NCI-H1105 (cell line): ENCODE data around the gene SMC1B.
A peak's percentile ranks its signal among the peaks of the same experiment; 100 is the strongest.
"Not testable (repeated sequence)": the region's sequence is repeated elsewhere in the genome, so short reads cannot be mapped to it uniquely, and the experiment has no call there.

Source experiments
- DNase-seq: peaks from one replicate; lab custom pipeline; 2025; lab: John Stamatoyannopoulos, UW

The SMC1B gene

GRCh38 chr22:45445031-45445710 is 31.8 kb upstream of the SMC1B start:
- DNase-seq, result no peak

GRCh38 chr22:45444168-45444567 is 30.8 kb upstream of the SMC1B start:
- no peak for DNase-seq

- no peak for DNase-seq
Observed at GRCh38 chr22:45442116-45442515, 28.7 kb upstream of the SMC1B start.

GRCh38 chr22:45441138-45441537 is 27.7 kb upstream of the SMC1B start:
- DNase-seq, result peak; percentile 1

- DNase-seq, result not testable (repeated sequence)
Observed at GRCh38 chr22:45440688-45441087, 27.3 kb upstream of the SMC1B start.

- DNase-seq, result no peak
Observed at GRCh38 chr22:45438336-45438735, 24.9 kb upstream of the SMC1B start.

- not testable (repeated sequence) for DNase-seq
Observed at GRCh38 chr22:45436871-45437517, 23.6 kb upstream of the SMC1B start.

GRCh38 chr22:45435544-45436139 is 22.2 kb upstream of the SMC1B start:
- peak; percentile 70 for DNase-seq

GRCh38 chr22:45434981-45435380 is 21.6 kb upstream of the SMC1B start:
- no peak for DNase-seq

- DNase-seq, result no peak
Observed at GRCh38 chr22:45430871-45431270, 17.5 kb upstream of the SMC1B start.

- no peak for DNase-seq
Observed at GRCh38 chr22:45429981-45430775, 16.8 kb upstream of the SMC1B start.

GRCh38 chr22:45429424-45429823 is 16.0 kb upstream of the SMC1B start:
- DNase-seq, result no peak

- DNase-seq, result no peak
Observed at GRCh38 chr22:45428391-45429385, 15.3 kb upstream of the SMC1B start.

GRCh38 chr22:45427114-45427513 is 13.7 kb upstream of the SMC1B start:
- no peak for DNase-seq

GRCh38 chr22:45426387-45426786 is 13.0 kb upstream of the SMC1B start:
- no peak for DNase-seq

- DNase-seq, result no peak
Observed at GRCh38 chr22:45425531-45426265, 12.3 kb upstream of the SMC1B start.

GRCh38 chr22:45425101-45425500 is 11.7 kb upstream of the SMC1B start:
- DNase-seq, result no peak

GRCh38 chr22:45424241-45424731 is 10.9 kb upstream of the SMC1B start:
- DNase-seq, result no peak

- no peak for DNase-seq
Observed at GRCh38 chr22:45423524-45423923, 10.1 kb upstream of the SMC1B start.

GRCh38 chr22:45422237-45422983 is 9.0 kb upstream of the SMC1B start:
- DNase-seq, result no peak
